ENCODE results near the gene ELMO1. TPM values are rescaled to one million over a fixed set of nuclear protein-coding genes. Genes with fewer than 3 reads are reported as not detected.

ELMO1 gene
- total and polyA plus RNA-seq, 10 of the 15 experiments (the other 5 are each of a cell fraction or from before 2014, with no cell fraction given) = 22.6 to 85.9 (median 56.6) TPM

- WGBS (ENCODE audit: insufficient coverage, insufficient replicate concordance, low lambda C conversion rate, missing lambda C conversion rate) = 55% methylated on average over 2 of the region's 2 CpGs
- intact Hi-C loops (cut with micrococcal nuclease; ENCODE audit: unreplicated experiment) (no loop called here), in situ Hi-C loops (cut with MboI) (no loop called here)
- no peak for ATAC-seq
- H3K9ac ChIP-seq (ENCODE audit: control insufficient read depth, insufficient read depth, low read length) = no peak overlapping the region
- TF ChIP-seq PRDM15 (CRISPR knock-in tag; IDR thresholded peaks at IDR 0.05) = no peak
- no peak for TF ChIP-seq GATAD2B (conservative IDR thresholded peaks at IDR 0.05; ENCODE audit: low read depth)
- TF ChIP-seq IKZF1 (conservative IDR thresholded peaks at IDR 0.05) = no peak
- no peak for TF ChIP-seq SREBF1 (IDR thresholded peaks at IDR 0.05; ENCODE audit: low read length)
- TF ChIP-seq KAT2A (conservative IDR thresholded peaks at IDR 0.05; ENCODE audit: control insufficient read depth, low read depth, low read length) = no peak
- no peak for TF ChIP-seq HSF1 (IDR thresholded peaks at IDR 0.05; ENCODE audit: low read depth, low read length)
- TF ChIP-seq FOXM1 (IDR thresholded peaks at IDR 0.05; ENCODE audit: low read depth, low read length) = no peak
- TF ChIP-seq NR2F1 (conservative IDR thresholded peaks at IDR 0.05) = no peak
- TF ChIP-seq USF2 (IDR thresholded peaks at IDR 0.05; ENCODE audit: borderline replicate concordance, low read depth, low read length) = no peak
- no peak for TF ChIP-seq MYB (IDR thresholded peaks at IDR 0.05; ENCODE audit: borderline replicate concordance, low read depth, low read length)
- no peak for TF ChIP-seq CHD2 (IDR thresholded peaks at IDR 0.05; ENCODE audit: borderline replicate concordance, low read depth, low read length)
- no peak for TF ChIP-seq ZNF687 (IDR thresholded peaks at IDR 0.05)
- no peak for TF ChIP-seq RAD51 (IDR thresholded peaks at IDR 0.05)
- no peaks in the 10 kb centered on the region for H3K79me2 ChIP-seq (ENCODE audit: control insufficient read depth, insufficient read depth, low read length)
- no peaks in the 10 kb centered on the region for H4K20me1 ChIP-seq (ENCODE audit: control insufficient read depth, insufficient read depth)
- H3K27ac ChIP-seq (ENCODE audit: control insufficient read depth, insufficient read depth) = no peak overlapping the region
- DNase-seq (ENCODE audit: low read depth, low spot score) = no peak
- H3K4me2 ChIP-seq (ENCODE audit: control insufficient read depth, insufficient read depth) = no peak overlapping the region
- BruUV-seq (replicated peaks) = no TSS peak
- POLR2A ChIA-PET = no interaction called here
- H3K4me1 ChIP-seq (ENCODE audit: control insufficient read depth, insufficient read depth, low read length) = no peaks in the 10 kb centered on the region
- no peaks in the 10 kb centered on the region; the same call in 2 of the 3 replicates for H3K9me3 ChIP-seq (replicated peaks; ENCODE audit: control insufficient read depth, insufficient read depth, low read length)
- SMC1A ChIA-PET (ENCODE audit: uncharacterized antibody, unreplicated experiment) = interaction anchor here (1.0 kb wide), 1 partner anchor 225 kb away, joined by 3 read pairs; no protein-coding TSS in a partner anchor
- H2AFZ ChIP-seq (ENCODE audit: control insufficient read depth, low read depth, low read length) = no peak overlapping the region
- no peak for FAIRE-seq
- H3K36me3 ChIP-seq (ENCODE audit: control insufficient read depth in 2 of 2, insufficient read depth in 2 of 2, low read length in 1 of 2) = no peaks in the 10 kb centered on the region
- RAD21 ChIA-PET (ENCODE audit: unreplicated experiment) = no interaction called here
- no peaks in the 10 kb centered on the region for H3K27me3 ChIP-seq (replicated peaks in 1 of 2; ENCODE audit: control insufficient read depth in 2 of 2, insufficient read depth in 2 of 2, low read length in 1 of 2)
- no peak overlapping the region for H3K4me3 ChIP-seq
- CTCF ChIA-PET = no interaction called here
These were observed 617.6 kb downstream of the ELMO1 start for GRCh38 chr7:36831049-36831448.

Data from GM12878 (cell line).